ENCODE measurements around the gene DERA. TPM values are rescaled to one million over a fixed set of nuclear protein-coding genes. Genes with fewer than 3 reads are reported as not detected.
"Not testable (repeated sequence)": the region's sequence is repeated elsewhere in the genome, so short reads cannot be mapped to it uniquely, and the experiment has no call there.

Gene DERA
- polyA plus RNA-seq, 3 donors: 43.6 to 49.1 (median 48.2) TPM

DNA sequence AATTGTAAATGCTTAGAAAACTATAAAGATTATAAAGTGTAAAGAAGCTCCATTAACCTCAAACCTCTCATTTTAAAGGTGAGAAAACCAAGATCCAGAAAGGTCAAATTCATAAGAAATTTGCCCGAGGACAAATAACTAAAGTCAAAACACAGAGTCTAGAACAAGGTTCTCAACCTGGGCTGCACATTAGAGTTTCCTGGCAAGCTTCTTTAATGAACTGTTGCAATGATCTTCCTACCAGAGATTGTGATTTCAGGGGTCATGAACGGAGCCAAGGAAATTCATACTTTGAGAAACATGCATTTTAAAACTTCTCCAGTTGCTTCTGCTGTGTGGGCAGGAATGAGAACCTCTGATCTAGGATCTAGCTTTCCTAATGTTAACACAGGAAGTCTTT is 86.8 kb downstream of the DERA start:
- DNase-seq: no peak

DNA sequence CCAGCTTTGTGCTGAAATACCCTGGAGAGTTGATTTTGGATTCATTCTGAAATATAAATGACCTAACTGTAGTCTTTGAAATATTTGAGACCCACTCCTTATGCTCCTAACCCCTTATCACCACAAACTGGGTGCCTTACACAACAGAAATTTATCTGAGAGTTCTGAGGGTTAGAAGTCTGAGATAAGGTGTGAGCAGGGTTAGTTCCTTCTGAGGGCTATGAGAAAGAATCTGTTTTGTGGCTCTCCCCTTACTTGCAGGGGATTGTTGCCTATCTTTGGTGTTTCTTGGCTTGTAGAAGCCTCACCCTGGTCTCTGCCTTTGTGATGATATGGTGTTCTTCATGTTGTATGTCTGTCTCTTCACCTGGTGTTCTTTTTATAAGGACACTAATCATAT is 91.7 kb downstream of the DERA start:
- no peak for DNase-seq

DNA sequence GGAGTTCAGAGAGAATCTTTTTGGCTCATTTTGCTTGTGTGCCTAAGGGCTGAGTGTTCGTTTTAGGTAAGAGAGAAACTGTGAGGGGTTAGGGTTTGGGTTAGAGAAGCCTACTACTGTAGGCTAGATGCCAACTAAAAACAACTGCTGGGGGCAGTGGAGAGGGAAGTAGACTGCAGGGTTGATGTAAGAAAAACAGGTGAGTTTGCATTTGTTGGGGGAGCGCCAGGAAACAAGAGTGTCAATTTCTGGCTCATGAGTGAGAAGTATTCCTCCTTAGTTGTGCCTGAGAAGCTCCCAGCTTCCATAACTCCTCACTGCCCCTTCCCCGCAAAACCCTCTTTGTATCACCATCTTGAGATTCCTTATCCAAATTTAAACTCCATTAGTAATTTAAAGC is 92.3 kb downstream of the DERA start:
- DNase-seq: no peak

DNA sequence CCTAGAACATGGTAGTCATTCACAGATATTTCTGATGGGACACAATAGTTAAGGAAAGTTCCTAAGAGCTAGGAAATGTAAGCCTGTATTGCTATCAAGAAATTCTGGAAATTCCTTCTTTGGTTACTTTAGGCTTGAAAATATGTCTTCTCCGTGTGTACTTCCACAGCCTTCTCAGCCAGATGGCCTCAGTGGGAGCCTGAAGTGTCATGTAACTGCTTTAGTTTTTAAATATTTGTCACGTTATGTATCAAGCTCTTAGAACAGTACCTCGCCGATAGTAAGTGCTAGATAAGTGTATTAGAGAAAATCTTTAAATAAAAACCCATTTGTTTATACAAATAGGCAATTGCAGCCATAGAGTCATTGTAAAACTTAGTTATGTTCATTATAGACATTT is 95.6 kb downstream of the DERA start:
- no peak for DNase-seq

DNA sequence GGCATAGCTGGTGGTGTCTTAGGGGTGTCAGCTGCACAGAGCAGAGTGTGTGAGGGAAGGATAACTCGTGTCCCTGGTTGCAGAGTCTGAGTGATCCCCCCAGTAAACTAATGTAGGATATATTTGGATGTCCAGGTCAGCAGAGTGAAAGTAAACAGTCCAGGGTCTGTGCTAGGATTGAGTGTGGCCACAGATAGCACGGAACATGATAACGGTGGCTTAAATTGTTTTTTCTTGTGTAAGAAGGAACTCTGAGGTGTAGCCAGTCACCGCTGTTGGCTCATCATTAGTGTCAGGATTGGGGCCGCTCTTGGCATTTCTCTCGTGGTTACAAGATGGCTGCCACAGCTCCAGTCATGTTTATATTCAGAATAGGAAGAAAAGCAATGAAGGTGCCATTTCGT is 97.3 kb downstream of the DERA start:
- DNase-seq: no peak

DNA sequence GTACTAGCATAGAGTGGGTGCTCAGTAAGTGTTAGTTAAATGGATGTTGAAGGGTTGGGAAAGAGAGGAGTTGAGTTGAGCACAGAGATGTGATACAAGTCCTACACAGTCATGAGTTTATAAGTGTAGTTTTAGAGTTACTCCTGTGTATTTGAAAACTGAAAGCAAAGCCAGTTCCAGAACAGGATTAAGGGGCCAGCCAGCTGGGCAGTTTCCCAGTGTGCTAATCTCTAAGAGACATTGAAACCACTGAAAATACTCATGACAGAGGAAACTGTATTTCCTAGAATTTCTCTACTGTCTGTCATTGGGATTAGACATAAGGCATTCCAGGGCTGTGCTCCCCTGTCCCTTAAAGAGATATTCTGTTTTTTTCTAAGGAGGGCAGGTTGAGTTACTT is 101.0 kb downstream of the DERA start:
- DNase-seq: no peak

DNA sequence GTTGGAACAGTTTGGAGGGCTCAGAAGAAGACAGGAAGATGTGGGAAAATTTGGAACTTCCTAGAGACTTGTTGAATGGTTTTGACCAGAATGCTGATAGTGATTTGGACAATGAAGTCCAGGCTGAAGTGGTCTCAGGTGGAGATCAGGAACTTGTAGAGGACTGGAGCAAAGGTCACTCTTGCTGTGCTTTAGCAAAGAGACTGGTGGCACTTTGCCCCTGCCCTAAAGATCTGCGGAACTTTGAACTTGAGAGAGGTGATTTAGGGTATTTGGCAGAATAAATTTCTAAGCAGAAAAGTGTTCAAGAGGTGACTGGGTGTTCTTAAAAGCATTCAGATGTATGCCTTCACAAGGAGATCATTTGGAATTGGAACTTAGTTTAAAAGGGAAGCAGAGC is 102.6 kb downstream of the DERA start:
- DNase-seq: not testable (repeated sequence)

DNA sequence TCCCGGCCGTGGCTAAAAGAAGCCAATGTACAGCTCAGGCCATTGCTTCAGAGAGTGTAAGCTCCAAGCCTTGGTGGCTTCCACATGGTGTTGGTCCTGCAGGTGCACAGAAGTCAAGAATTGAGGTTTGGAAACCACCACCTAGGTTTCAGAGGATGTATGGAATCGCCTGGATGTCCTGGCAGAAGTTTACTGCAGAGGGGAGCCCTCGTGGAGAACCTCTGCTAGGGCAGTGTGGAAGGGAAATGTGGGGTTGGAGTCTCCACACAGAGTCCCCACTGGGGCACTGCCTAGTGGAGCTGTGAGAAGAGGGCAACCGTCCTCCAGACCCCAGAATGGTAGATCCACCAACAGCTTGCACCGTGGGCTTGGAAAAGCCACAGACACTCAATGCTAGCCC is 103.3 kb downstream of the DERA start:
- DNase-seq: not testable (repeated sequence)

DNA sequence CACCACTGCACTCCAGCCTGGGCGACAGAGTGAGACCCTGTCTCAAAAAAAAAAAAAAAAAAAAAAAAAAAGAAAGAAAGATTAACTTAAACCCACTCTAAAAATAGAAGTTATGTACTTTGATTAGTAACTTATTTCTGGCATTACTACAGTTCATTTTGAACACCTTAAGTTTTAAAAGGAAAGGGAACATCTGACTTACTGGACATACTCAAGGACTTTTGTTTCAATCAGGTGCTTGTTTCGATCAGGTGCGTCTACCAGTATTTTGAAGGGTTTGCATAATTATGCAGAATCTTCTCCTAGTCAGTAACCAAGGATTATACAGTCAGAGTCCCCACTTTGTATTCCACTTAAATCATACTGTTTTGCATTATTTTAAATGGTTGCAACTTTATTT is 105.6 kb downstream of the DERA start:
- DNase-seq: no peak

DNA sequence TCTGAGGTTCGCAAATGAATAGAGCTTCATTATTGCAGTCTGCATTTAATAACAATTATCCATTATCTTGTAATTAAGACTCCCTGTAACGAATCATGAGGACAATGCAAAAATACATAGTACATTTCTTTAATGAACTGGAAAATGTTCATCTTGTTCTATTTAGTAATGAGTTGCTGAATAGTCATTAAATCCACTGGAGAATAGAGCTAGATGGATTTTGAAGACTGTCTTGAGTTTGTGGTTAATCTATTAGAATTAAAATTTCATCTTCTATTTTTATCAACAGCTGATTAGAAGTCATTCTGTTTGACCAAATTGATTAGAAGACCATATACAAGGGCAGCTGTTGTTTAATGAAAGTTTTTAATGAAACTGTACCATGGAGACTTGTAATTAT is 107.2 kb downstream of the DERA start:
- DNase-seq: no peak

DNA sequence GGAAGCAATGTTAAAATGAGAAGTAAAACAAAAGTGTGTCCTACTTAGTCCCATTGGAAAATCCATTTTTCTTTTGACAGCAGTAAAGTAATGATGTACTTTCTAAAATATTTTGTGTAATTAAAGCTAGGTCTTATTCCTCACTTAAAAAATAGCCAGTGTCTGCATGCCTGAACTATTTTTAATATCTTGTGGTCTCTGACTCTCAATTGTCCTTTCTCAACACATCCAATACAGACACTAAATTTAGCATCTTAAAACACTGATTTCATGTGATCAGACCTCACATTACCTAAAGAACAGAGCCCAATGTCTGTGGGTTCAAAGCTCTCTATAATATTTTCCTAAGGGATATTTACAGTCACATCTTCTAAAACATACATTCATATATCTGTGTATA is 108.0 kb downstream of the DERA start:
- no peak for DNase-seq

DNA sequence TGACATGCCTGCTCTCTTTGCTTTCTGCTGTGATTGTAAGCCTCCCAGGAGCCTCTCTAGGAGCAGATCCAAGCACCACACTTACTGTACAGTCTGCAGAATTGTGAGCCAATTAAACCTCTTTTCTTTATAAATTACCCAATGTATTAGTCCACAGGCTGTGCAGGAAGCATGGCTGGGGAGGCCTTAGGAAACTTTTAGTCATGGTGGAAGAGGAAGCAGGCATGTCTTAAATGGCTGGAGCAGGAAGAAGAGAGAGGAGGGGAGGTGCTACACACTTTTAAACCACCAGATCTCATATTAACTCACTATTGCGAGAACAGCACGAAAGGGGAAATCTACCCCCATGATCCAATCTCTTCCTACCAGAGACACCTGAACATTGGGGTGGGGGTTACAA is 108.9 kb downstream of the DERA start:
- no peak for DNase-seq

DNA sequence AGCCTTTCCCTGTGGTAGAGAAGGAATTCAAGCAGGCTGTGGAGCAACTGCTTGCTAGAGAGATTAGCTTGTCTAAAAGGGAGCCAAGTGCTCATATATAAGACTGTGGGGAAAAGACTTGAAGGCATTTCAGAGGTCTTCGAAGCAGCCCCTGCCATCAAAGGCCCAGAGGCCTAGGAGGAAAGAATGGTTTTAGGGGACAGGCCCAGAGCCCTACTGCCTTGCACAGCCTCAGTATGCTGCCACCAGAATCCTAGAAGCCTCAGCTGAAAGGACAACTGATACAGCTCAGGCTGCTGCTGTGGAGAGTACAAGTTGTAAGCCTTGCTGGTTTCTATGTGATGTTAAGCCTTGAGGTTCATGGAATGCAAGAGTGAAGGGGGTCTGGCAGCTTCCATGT is 109.9 kb downstream of the DERA start:
- DNase-seq: no peak

DNA sequence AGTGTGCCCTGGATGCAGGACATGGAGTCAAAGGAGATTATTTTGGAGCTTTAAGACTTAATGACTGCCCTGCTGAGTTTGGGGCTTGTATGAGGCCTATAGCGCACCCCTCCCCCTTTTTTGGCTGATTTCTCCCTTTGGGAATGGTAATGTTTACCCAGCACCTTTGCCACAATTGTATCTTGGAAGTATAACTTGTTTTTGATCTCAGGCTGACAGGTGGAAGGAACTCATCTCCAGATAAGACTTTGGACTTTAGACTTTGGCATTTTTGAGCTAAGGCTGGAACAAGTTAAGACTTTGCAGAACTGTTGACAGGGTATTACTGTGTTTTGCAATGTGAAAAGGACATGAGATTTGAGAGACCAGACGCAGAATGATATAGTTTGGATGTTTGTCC is 110.5 kb downstream of the DERA start:
- no peak for DNase-seq

DNA sequence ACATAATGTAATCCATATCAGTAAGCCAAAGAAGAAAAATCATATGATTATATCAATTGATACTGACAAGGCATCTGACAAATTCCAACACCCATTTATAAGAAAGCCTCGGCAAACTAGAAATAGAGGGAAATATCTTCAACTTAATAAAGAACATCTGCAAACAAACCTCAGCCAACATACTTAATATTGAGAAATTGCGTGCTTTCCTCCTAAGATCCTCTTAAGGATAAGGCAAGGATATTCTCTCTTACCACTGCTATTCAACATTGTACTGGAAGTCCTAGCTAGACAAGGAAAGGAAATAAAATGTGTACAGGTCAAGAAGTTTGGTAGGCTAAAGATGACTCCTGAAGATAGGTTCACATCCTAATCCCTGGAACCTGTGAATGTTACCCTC is 115.9 kb downstream of the DERA start:
- DNase-seq: no peak

DNA sequence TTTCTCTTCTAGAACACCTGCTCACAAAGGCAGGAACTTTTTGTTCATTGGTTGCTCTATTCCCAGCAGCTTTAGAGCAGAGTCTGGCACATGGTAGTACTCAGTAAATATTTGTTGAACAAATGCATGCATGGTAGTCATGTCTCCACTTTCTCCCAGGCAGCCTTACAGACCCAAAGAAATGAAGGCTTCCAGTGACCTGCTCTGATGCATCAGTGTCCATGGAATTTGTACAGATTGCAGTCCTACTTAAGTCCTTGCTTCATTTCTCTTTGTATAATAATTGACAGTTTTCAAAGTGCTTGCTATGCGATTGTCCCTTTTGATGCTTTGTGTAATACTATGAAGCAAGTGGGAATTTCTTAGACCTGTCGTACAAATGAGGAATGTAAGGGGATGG is 119.6 kb downstream of the DERA start:
- DNase-seq: no peak

DNA sequence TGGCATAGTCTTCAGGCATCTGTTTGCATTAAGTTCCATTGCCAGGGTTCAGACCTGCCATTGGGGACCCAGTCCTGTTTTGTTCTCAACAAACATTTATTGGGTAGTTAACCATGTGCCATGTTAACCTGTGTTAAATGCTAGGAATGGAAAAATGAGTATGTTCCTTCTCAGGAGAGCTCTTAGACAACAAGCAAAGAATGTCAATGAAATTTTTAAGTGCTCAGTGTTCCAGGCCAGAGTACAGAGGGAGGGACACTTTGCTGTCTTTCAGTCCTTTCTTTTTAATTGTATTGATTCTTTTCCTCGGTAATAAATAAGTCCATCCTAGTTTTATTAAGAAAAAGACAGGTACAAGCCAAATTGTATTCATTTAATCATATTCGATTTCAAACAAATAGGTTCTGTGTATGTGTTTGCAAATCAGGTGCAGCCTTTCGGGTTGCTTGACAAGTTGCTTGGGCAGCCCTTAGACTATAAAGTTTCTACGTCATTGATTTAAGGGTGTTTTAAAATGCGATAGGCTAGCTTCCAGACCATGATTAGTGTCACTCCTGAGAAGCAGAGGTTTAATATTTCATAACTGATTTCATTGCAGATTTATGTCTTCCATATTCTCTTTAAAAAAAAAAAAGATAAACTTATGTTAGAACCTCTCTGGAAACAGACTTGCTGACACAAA is 123.1 kb downstream of the DERA start:
- DNase-seq: no peak

DNA sequence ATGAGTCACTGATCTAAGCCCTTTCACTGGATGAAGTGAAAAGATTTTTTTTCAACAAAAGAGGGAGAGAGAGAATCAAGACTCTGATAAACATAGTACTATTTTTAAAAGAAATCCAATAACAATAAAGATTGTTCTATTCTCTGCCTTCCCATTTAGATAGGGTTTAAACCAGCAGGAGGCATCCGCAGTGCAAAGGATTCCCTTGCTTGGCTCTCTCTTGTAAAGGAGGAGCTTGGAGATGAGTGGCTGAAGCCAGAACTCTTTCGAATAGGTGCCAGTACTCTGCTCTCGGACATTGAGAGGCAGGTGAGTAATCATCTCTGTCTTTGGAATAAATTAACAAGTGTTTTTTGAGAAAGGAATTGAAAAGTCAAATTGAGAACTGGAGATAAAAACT is 124.9 kb downstream of the DERA start:
- DNase-seq: no peak

DNA sequence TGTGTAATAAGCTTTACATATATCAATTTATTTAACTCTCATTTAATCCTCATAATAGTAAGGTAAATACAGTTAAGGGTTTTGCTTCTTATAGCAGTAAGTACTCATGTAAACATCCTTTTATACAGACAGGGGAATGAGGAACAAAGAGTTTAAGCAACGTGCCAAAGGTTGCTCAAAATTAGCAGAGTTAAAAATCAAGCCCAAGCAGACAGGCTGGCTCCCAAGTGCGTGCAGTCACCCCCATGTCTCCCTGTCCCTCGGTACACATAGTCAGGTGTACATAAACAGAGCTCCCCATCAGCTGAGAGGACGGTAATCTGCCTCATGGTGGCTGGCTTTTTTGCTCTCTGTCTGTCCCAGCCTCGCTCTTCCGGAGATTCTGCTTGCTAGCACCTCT is 126.4 kb downstream of the DERA start:
- DNase-seq: no peak

DNA sequence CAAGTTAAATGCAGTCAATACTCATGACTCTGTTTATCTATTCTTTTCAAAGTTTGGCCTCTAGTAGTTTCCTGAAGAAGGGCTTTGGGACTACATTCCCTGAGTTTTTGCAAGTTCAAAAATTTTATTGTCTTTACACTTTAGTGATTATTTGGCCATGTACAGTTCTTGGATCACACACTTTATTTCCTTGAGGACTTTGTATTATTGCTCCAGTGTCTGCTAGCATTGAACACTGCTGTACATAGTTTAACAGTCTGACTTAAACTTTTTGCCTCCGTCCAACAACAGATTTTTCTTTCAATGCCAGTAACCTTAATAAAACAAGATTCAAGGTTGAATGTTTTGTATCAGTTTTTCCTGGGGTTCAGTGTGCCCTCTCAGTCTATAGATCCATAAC is 132.3 kb downstream of the DERA start:
- no peak for DNase-seq

DNA sequence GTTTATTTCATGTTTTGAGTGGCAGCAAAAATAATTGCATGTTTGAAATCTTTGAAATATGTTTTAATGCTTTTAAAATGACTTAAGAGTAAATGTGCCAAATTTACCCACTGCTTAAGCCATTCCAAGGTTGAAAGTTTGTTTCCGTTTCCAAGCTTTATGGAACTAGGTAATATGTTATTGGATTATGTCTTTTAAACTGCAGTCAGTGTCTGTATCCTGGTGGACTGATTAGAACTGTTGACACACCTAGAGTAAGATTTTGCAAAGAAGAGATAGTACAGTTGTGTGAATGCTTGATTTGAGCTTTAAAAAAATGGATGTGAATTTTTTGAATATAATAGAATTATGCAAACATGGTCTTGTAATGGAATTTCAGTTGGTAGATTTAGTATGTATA is 135.1 kb downstream of the DERA start:
- DNase-seq: no peak

DNA sequence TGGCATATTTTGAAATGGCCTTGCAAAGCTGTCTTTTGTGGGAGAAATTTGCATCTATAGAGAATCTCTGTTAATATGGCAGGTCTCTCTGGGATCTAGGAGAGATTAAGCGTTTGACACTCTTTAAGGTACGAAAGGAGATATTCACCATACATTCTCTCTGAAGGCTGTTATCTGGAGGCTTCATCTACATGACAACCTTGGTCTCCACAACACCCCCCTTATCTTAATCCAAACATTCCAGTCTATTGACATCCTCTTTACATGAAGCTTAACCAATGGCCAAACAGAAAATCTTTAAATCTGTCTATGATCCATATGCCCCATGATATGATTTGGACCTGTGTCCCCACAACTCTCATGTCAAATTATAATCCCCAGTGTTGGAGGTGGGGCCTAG is 137.4 kb downstream of the DERA start:
- no peak for DNase-seq

DNA sequence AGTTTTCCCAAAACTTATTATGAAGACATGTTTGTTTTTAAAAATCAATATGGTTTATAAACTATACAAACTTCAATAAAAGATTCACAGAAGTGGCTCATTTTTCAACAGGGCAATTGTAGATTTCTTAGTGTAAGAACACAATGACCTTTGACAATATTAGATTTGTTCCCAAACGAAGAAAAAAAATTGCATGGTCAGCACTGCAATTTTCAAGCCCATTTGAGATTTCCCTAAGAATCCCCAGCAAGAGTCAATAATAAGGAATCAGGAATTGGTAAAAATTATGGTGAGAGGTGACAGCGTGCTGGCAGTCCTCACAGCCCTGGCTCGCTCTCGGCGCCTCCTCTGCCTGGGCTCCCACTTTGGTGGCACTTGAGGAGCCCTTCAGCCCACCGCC is 145.8 kb downstream of the DERA start:
- DNase-seq: no peak

DNA sequence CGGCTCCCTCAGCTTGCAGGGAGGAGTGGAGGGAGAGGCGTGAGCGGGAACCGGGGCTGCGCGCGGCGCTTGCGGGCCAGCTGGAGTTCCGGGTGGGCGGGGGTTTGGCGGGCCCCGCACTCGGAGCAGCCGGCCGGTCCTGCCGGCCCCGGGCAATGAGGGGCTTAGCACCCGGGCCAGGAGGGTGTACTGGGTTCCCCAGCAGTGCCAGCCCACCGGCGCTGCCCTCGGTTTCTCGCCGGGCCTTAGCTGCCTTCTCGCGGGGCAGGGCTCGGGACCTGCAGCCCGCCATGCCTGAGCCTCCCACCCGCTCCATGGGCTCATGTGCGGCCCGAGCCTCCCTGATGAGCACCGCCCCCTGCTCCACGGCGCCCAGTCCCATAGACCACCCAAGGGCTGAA is 146.2 kb downstream of the DERA start:
- not testable (repeated sequence) for DNase-seq

DNA sequence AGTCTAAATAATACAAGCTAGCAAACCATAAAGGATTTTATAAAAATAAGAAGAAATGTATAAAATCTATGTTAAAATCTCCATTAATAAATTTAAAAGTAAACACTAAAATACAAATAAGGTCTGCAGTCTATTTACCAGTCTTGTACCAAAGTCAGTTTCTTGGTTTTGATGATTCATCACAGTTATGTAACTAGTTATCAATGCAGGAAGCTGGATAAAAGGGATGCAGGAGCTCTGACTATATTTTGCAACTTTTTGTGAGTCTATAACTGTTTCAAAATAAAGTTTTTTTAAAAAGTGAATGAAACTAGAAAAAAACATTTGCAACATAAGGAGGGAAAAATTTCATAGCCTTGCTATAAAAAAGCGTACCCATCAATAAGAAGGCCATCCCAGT is 151.5 kb downstream of the DERA start:
- no peak for DNase-seq

Data from renal pelvis (tissue), 4 donors.